Endothelial cell (in vitro differentiated cells): ENCODE measurements around the gene KMT2C. TPM values are rescaled to one million over a fixed set of nuclear protein-coding genes. Genes with fewer than 3 reads are reported as not detected.

Experiments used
- DNase-seq: peaks from one replicate; pipeline ENCODE4 v3.0.0; 2021; ENCODE audit warnings: low spot score
- H3K27ac Mint-ChIP-seq: one replicate; pipeline ENCODE4 v1.8.0; 2021; ENCODE audit warnings: mixed read lengths, inconsistent platforms; ENCODE audit not compliant: unreplicated experiment
- H3K27me3 Mint-ChIP-seq: one replicate; pipeline ENCODE4 v1.8.0; 2021; ENCODE audit warnings: mild to moderate bottlenecking, moderate library complexity, mixed read lengths, inconsistent platforms; ENCODE audit not compliant: unreplicated experiment
- H3K36me3 Mint-ChIP-seq: one replicate; pipeline ENCODE4 v1.8.0; 2021; ENCODE audit warnings: mild to moderate bottlenecking, low read depth, mixed read lengths, inconsistent platforms; ENCODE audit not compliant: unreplicated experiment
- H3K4me1 Mint-ChIP-seq: one replicate; pipeline ENCODE4 v1.8.0; 2021; ENCODE audit warnings: mild to moderate bottlenecking, mixed read lengths, inconsistent platforms; ENCODE audit not compliant: unreplicated experiment
- H3K4me3 Mint-ChIP-seq: one replicate; pipeline ENCODE4 v1.8.0; 2021; ENCODE audit warnings: mild to moderate bottlenecking, mixed read lengths, inconsistent platforms; ENCODE audit not compliant: unreplicated experiment
- H3K9me3 Mint-ChIP-seq: one replicate; pipeline ENCODE4 v1.8.0; 2021; ENCODE audit warnings: mixed read lengths, inconsistent platforms; ENCODE audit not compliant: unreplicated experiment
- total RNA-seq: library from RNA; stranded (reverse); fragmentation: NEBNext Ultra II Directional; extraction: Animal tissue kit (Norgen Biotek cat#: 25700); gene quantifications from one replicate; pipeline ENCODE4 v1.2.1, GENCODE V29; 2021; ENCODE audit not compliant: unreplicated experiment
- TF ChIP-seq, protein P1 (sequence below): fragments of 200-600 bp; sonication (generic); IDR thresholded peaks from one replicate; pipeline ENCODE4 v1.5.0; 2021; ENCODE audit warnings: antibody characterized with exemption; ENCODE audit not compliant: unreplicated experiment

KMT2C gene
- total RNA-seq, 1 donor from 2014 or later: 59.8 TPM

- Mint-ChIP-seq H3K27me3 (peaks cover 4% of the 10 kb centered on the region), H3K4me1 (no peaks in the 10 kb centered on the region), H3K27ac (no peak overlapping the region), H3K36me3 (peaks cover 11% of the 10 kb centered on the region), H3K4me3 (no peak overlapping the region), H3K9me3 (no peaks in the 10 kb centered on the region)
- no peak for DNase-seq
- TF ChIP-seq, protein P1, sequence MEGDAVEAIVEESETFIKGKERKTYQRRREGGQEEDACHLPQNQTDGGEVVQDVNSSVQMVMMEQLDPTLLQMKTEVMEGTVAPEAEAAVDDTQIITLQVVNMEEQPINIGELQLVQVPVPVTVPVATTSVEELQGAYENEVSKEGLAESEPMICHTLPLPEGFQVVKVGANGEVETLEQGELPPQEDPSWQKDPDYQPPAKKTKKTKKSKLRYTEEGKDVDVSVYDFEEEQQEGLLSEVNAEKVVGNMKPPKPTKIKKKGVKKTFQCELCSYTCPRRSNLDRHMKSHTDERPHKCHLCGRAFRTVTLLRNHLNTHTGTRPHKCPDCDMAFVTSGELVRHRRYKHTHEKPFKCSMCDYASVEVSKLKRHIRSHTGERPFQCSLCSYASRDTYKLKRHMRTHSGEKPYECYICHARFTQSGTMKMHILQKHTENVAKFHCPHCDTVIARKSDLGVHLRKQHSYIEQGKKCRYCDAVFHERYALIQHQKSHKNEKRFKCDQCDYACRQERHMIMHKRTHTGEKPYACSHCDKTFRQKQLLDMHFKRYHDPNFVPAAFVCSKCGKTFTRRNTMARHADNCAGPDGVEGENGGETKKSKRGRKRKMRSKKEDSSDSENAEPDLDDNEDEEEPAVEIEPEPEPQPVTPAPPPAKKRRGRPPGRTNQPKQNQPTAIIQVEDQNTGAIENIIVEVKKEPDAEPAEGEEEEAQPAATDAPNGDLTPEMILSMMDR: no peak
Observed at GRCh38 chr7:152090747-152091146, 345.1 kb downstream of the KMT2C start.

DNA sequence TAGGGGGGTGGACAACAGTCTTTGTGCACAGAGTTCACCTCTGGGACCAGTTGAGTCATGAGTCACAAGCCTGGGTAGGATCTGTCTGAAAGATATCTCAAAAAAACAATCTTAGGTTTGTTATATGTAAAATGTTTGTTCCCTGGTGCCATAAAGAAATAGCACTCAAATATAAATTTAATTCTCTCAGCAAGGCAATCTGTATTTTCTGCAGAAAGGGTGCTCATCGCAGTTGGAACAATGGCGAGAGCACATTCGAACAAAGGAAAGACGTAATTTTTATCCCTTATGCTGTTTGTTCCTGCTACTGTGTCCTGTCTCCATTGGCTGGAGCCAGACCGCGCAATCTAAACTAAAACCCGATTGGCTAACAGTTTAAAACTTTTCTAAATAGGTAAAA, 346.6 kb downstream of the KMT2C start:
- Mint-ChIP-seq H3K27ac (no peak overlapping the region), H3K36me3 (peaks cover 11% of the 10 kb centered on the region), H3K27me3 (peaks cover 4% of the 10 kb centered on the region), H3K4me3 (no peak overlapping the region), H3K9me3 (no peaks in the 10 kb centered on the region), H3K4me1 (no peaks in the 10 kb centered on the region)
- no peak for DNase-seq
- TF ChIP-seq, protein P1: no peak

- Mint-ChIP-seq H3K9me3 (no peaks in the 10 kb centered on the region), H3K4me3 (no peak overlapping the region), H3K4me1 (peaks cover 11% of the 10 kb centered on the region), H3K27me3 (peaks cover 4% of the 10 kb centered on the region), H3K27ac (no peak overlapping the region), H3K36me3 (peaks cover 11% of the 10 kb centered on the region)
- DNase-seq: no peak
- TF ChIP-seq, protein P1: no peak
Observed at GRCh38 chr7:152086513-152086912, 349.3 kb downstream of the KMT2C start.

DNA sequence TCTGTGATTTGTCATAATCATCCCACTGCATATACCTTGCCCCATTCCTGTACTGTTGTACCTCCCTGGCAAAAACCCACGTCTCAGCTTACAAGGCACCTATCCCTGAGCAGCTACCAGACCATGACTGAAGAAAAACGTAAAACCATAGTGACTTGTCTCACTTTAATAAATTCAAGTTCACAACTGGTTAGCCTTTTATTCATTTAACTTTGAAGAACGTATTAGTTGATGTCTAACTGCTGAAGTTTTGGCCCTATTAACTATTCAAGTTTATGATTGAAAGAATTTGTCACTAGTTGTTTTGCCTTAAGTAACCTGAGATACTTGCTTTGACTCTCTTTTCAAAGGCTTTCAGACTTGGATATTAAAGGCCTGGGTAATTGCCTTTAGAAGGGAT, 350.7 kb downstream of the KMT2C start:
- Mint-ChIP-seq H3K4me1 (peaks cover 11% of the 10 kb centered on the region), H3K36me3 (peaks cover 11% of the 10 kb centered on the region), H3K4me3 (no peak overlapping the region), H3K27ac (no peak overlapping the region), H3K9me3 (no peaks in the 10 kb centered on the region), H3K27me3 (peaks cover 3% of the 10 kb centered on the region)
- DNase-seq: no peak
- TF ChIP-seq, protein P1: no peak

Other genes starting within 250 kb of the KMT2C start
- gene XRCC2, start 240.1 kb upstream of the KMT2C start, total RNA-seq: 2.9 TPM